Suppressor macrophage treated with lipopolysaccharide for 1 hour (primary cell): ENCODE results near the gene BOD1.

ENCODE experiments used
- DNase-seq, 3 donors: peaks; one replicate each; pipeline ENCODE4 v3.0.0-alpha.2; 2020 to 2022

The BOD1 gene

GRCh38 chr5:173616577-173617118, at the start of gene BOD1:
BOD1 (minus strand) TSS chr5:173616650; CDS start chr5:173616436, 214 bp downstream.
- peak; percentile 98 to 99 (median 99) for DNase-seq

- no peak for DNase-seq
Measured at GRCh38 chr5:173665326-173665725, 48.9 kb upstream of the BOD1 start.

- DNase-seq: peak; percentile 64 to 80 (median 69)
Measured at GRCh38 chr5:173664154-173664526, 47.7 kb upstream of the BOD1 start.

DNA sequence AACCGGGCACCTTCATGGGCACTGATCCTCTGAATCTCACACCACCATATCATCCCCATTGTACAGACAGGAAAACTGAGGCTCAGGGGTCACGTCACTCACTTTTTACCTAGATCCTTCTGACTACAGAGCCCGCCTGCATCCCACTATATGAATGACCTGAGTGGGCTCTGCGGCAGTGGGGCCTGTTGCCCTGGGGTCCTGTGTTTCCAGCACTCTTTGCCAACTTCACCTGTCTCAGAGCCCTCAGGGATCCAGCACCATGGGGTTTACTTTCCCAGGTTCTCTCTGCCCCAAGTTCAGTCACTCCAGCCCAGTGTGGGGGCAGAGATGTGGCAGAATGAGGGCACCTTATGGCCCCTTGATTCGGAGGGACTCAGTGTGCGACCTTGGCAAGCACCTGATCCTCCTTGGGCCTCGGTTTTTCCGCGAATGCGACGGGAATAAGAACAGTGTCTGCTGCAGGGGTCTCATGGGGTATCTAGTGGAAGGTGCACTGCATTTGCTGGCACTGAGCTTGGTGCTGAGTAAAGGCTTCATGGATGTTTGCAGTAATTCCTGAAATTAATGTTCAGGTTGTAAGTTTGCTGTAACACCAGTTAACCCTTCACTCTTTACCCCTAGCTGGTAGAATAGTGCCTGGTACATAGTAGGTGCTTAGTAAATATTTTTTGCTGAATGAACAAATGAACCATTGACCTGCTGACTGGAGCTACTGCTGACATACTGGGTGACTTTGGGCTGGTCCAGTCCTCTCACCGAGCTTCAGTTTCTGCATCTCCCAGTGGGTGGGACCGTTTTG, 47.1 kb upstream of the BOD1 start:
- DNase-seq: no peak

- DNase-seq: no peak
Measured at GRCh38 chr5:173662581-173663351, 46.3 kb upstream of the BOD1 start.

DNA sequence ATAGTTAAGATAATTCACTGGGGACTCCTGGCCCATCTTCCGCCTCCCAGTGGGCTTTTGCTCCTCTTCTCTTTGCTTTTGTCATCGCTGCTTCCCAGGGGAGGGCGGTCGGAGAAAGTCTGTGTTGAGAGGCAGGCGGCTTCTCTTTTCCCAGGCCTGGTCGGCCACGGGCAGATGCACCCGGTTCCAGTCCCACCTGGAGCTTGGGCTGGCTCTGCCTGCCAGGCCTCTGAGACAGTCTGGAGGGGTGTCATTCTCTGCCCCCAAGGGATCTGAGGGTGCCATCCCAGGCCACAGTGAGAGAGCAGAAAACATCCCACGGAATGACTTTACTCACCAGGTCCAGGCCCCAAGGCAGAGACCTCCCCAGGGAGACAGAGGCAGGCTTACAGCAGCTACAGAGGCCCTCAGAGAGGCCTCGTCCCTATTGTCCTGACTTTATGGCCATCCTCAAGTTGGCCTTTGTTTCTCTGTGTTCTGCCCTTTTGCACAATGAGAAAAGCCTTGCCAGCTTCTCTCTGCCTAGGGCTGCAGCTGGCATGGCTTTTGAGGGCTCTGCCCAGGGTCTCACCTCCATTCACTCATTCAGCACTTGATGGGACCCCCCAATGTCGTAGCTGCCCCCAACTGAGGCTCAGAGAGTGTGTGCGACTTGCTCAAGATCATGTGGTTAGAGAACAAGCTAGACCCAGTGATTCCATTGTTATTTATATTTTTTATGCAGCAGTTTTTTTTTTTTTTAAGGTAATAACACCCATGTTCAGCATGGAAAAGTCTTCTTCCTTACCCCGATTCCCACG, 44.2 kb upstream of the BOD1 start:
- no peak for DNase-seq

DNA sequence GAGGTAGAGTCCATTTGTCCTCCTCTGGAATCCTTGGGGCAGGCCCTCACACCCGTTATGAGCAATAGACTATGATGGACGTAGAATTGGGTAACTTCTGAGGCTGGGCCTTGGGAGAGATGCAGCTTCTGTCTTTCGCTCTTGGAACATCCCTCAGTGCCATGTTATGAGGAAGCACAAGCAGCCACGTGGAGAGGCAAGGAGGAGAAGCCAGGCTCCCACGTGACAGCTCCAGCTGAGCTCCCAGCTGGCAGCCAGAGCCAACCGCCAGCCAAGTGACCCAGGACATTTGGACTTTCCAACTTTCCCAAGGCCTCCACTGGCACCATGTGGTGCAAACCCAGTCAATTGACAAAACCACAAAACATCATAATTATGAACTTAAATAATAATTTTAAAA, 43.0 kb upstream of the BOD1 start:
- no peak for DNase-seq

GRCh38 chr5:173657741-173658356, 41.4 kb upstream of the BOD1 start:
- DNase-seq: no peak

DNA sequence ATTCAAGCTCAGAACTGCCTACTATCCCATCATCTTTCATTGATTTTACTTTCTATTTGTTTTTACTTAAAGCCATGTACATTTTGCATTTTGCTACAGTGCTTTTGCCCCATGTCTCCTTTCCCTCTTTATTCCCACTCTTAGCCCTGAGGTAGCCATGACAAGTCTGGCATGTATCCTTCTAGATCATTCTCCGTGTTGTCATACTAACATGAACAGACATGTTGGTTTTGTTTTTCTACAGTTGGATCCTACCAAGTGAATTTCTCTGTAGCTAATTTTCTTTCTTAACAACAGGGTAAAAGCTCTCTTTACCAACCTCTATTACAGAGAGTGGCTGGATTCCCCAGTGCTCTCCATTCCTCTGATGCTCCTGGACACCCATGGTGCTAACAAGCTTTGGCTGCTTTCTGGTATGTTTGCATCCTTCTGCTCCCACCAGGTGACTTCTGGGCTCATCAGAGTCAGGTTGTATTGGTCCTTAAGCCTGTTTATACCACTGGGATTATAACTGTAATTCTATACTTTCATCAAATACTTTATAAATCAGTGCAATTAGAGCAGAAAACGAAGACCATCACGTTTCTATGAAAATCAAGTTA, 38.8 kb upstream of the BOD1 start:
- no peak for DNase-seq

GRCh38 chr5:173653822-173654523, 37.5 kb upstream of the BOD1 start:
- DNase-seq: no peak

- no peak for DNase-seq
Measured at GRCh38 chr5:173648308-173648866, 31.9 kb upstream of the BOD1 start.

DNA sequence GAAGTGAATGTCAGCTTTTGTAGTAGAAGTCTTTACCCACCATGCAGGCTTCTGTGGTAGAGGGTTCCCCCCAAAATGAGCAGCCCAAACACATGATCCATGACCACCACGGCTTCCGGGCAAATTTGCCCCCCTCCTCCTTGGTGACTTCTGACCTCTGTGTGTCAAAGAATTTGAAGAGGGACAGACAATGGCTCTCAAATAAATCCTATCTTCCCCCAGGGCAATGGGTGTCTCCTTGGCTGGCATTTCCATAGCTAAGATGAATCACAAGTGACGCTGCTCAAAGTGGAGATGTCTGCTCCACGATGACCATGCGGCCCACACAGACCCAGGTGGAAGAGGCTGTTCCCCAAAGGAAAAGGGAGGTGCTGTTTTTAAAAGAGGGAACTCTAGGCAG, 30.2 kb upstream of the BOD1 start:
- no peak for DNase-seq

DNA sequence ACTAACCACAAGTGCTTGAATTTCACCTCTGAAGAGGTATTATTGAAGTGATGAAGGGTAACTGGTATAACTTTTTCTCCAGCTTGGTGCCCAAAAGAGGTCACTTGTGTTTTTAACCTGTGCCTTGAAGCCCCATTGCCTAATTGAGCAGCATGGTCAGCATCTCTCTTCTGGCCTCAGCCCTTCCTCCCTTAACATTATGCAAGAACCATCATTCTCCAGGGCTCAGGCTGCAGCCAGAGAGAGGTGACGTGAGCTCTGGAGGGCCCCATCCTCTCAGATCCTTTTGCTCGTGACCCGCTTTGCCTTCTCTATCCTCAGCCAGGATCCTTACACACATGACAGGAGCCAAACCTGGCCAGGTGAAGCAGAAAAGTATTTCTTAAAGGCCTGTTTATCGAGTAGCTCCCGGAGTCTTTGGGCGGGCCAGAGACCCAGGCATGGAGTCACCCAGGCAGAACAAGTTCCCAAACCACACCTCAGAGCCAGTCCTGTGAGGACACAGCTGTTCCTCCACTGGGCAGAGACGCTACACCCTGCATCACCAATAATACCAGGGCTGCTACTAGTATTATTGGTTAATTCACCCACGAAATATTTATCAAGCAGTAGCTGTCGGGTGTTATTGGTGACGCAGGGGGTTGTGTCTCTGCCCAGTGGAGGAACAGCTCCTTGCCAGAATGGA, 29.6 kb upstream of the BOD1 start:
- no peak for DNase-seq

GRCh38 chr5:173645437-173645807, 29.0 kb upstream of the BOD1 start:
- no peak for DNase-seq

GRCh38 chr5:173644673-173645436, 28.4 kb upstream of the BOD1 start:
- DNase-seq: peak in 1 of 3 donors; percentile 28

GRCh38 chr5:173643964-173644363, 27.5 kb upstream of the BOD1 start:
- DNase-seq: peak; percentile 28 to 61 (median 40)

GRCh38 chr5:173642895-173643481, 26.5 kb upstream of the BOD1 start:
- DNase-seq: no peak

GRCh38 chr5:173642191-173642816, 25.9 kb upstream of the BOD1 start:
- DNase-seq: no peak
